ENCODE results near the gene ZBTB45. TPM values are rescaled to one million over a fixed set of nuclear protein-coding genes. Genes with fewer than 3 reads are reported as not detected.

Gene ZBTB45
- total and polyA plus RNA-seq, 2 donors (not counting 3 experiments of a cell fraction or from before 2014, with no cell fraction given), result 17.8 to 21.8 TPM

- H3K4me1 ChIP-seq (ENCODE audit: control insufficient read depth, extremely low read depth, insufficient read depth, low read length), result no peaks in the 10 kb centered on the region
- ChIA-PET CTCF (interaction anchor here (0.6 kb wide), 1 partner anchor 32 kb away, joined by 3 read pairs; no protein-coding TSS in a partner anchor), POLR2A (no interaction called here)
- H4K20me1 ChIP-seq (replicated peaks; ENCODE audit: control insufficient read depth, extremely low read depth, insufficient read depth, low read length), result no peaks in the 10 kb centered on the region
- BruUV-seq (replicated peaks), result no TSS peak
- H3K79me2 ChIP-seq (ENCODE audit: control insufficient read depth, insufficient read depth, low read length), result no peaks in the 10 kb centered on the region
- dilution Hi-C loops (cut with MboI; ENCODE audit: extremely low pct_ligation_motif_present, low sequenced_read_pairs) (no loop called here), intact Hi-C loops (cut with micrococcal nuclease) (no loop called here)
- H3K9ac ChIP-seq (replicated peaks; ENCODE audit: extremely low read depth, insufficient read depth, low read length), result no peak overlapping the region
- no peaks in the 10 kb centered on the region for H3K9me1 ChIP-seq (replicated peaks; ENCODE audit: control insufficient read depth, extremely low read depth, insufficient read depth, low read length)
- H3K27ac ChIP-seq (ENCODE audit: insufficient read depth, low read depth, low read length), result no peak overlapping the region
- TF ChIP-seq POLR2A (IDR thresholded peaks at IDR 0.05; ENCODE audit: low read depth, low read length), result no peak
- TF ChIP-seq MAX (IDR thresholded peaks at IDR 0.05; ENCODE audit: insufficient read depth, insufficient read length), result no peak
- TF ChIP-seq FOS (IDR thresholded peaks at IDR 0.05; ENCODE audit: borderline replicate concordance, insufficient read depth, low read length), result no peak
- TF ChIP-seq POLR2AphosphoS5 (IDR thresholded peaks at IDR 0.05; ENCODE audit: insufficient read depth, low read depth, low read length), result no peak
- TF ChIP-seq JUN (IDR thresholded peaks at IDR 0.05; ENCODE audit: borderline replicate concordance, insufficient read depth, insufficient read length, low read depth), result no peak
- no peak for TF ChIP-seq GATA2 (IDR thresholded peaks at IDR 0.05; ENCODE audit: insufficient read depth, insufficient read length, low read depth, low read length)
- no peak for TF ChIP-seq CTCF (IDR thresholded peaks at IDR 0.05; ENCODE audit: extremely low read depth in 1 of 2, insufficient read depth in 1 of 2, low read depth in 1 of 2, low read length in 2 of 2)
- no peak for TF ChIP-seq MYC (IDR thresholded peaks at IDR 0.05; ENCODE audit: low read depth, low read length)
- TF ChIP-seq EZH2 (IDR thresholded peaks at IDR 0.05; ENCODE audit: borderline replicate concordance, low read depth, low read length, severe bottlenecking), result no peak
- no peak overlapping the region for H3K4me2 ChIP-seq (ENCODE audit: insufficient read depth, low read length)
- no peak overlapping the region for H2AFZ ChIP-seq (ENCODE audit: low read depth, low read length)
- H3K4me3 ChIP-seq (replicated peaks in 1 of 3; ENCODE audit: insufficient read depth in 1 of 3, low read depth in 1 of 3, low read length in 3 of 3), result no peak overlapping the region
- DNase-seq (ENCODE audit: low read depth, low spot score), result no peak
- H3K36me3 ChIP-seq (ENCODE audit: control insufficient read depth in 2 of 2, extremely low read depth in 1 of 2, insufficient read depth in 2 of 2, low read length in 2 of 2), result no peaks in the 10 kb centered on the region
- H3K9me3 ChIP-seq (replicated peaks; ENCODE audit: control insufficient read depth, insufficient read depth, low read length), result no peaks in the 10 kb centered on the region
- no peaks in the 10 kb centered on the region for H3K27me3 ChIP-seq (ENCODE audit: control insufficient read depth in 2 of 2, insufficient read depth in 2 of 2, low read length in 2 of 2)
- no peak for FAIRE-seq
Measured at GRCh38 chr19:58482372-58482771, 37.2 kb downstream of the ZBTB45 start.
